AG04449 (cell line): Measurements from ENCODE around the gene KIAA0825.

ENCODE experiments used
- CTCF ChIA-PET: fragments of 350-600 bp; formaldehyde crosslinking; extraction: SDS; loops from one replicate; lab custom pipeline; 2021; ENCODE audit warnings: antibody characterized with exemption; lab: Yijun Ruan, JAX
- POLR2A ChIA-PET: fragments of 400-600, 350-600 bp; formaldehyde crosslinking; extraction: SDS; loops from one replicate; lab custom pipeline; 2020; ENCODE audit warnings: antibody characterized with exemption, inconsistent platforms; lab: Yijun Ruan, JAX
- DNase-seq: peaks from one replicate; pipeline ENCODE4 v3.0.0-alpha.2; 2010; ENCODE audit warnings: low read depth, low spot score
- H3K4me3 ChIP-seq: 2 replicates; pipeline ENCODE4 v1.5.1; 2011; ENCODE audit warnings: low read depth, mild to moderate bottlenecking, control low read depth, low read length
- TF ChIP-seq, protein P1 (sequence below): IDR thresholded peaks from one replicate; pipeline ENCODE4 v1.5.1; 2011; ENCODE audit warnings: mild to moderate bottlenecking, moderate library complexity, low read length, control low read depth, inconsistent platforms; ENCODE audit not compliant: insufficient read depth; ENCODE audit errors: missing control alignments

The KIAA0825 gene

GRCh38 chr5:94544031-94544650 lies 74.3 kb downstream of the KIAA0825 start:
- TF ChIP-seq, protein P1, sequence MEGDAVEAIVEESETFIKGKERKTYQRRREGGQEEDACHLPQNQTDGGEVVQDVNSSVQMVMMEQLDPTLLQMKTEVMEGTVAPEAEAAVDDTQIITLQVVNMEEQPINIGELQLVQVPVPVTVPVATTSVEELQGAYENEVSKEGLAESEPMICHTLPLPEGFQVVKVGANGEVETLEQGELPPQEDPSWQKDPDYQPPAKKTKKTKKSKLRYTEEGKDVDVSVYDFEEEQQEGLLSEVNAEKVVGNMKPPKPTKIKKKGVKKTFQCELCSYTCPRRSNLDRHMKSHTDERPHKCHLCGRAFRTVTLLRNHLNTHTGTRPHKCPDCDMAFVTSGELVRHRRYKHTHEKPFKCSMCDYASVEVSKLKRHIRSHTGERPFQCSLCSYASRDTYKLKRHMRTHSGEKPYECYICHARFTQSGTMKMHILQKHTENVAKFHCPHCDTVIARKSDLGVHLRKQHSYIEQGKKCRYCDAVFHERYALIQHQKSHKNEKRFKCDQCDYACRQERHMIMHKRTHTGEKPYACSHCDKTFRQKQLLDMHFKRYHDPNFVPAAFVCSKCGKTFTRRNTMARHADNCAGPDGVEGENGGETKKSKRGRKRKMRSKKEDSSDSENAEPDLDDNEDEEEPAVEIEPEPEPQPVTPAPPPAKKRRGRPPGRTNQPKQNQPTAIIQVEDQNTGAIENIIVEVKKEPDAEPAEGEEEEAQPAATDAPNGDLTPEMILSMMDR = no peak
- CTCF ChIA-PET = no interaction called here
- no peak for DNase-seq
- H3K4me3 ChIP-seq = no peak overlapping the region
- POLR2A ChIA-PET = no interaction called here

GRCh38 chr5:94540856-94541494 lies 77.4 kb downstream of the KIAA0825 start:
- no peak overlapping the region for H3K4me3 ChIP-seq
- DNase-seq = no peak
- TF ChIP-seq, protein P1 = no peak
- ChIA-PET CTCF (no interaction called here), POLR2A (no interaction called here)

DNA sequence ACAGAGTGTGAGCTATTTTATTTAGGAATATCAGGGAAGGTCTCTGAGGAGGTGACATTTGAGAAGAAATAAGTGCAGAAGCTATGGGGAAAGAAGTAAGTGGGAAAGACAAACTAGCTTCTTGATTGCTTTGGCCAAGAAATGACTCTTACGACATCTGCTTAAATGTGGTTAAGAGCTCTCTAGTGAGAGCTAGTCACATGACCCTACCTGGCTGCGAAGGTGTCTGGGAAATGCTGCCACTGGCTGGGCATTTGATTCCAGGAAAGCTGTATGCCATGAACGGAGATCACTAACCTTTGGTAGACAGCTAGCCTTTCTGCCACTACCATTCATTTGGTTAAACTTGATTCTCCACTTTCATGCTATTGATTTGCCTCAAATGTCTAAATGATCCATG lies 80.1 kb downstream of the KIAA0825 start:
- POLR2A ChIA-PET = no interaction called here

GRCh38 chr5:94526706-94527105 lies 91.7 kb downstream of the KIAA0825 start:
- no peak for DNase-seq
- ChIA-PET CTCF (interaction anchor here (0.9 kb wide), 1 partner anchor 11 kb away, joined by 3 read pairs; no protein-coding TSS in a partner anchor), POLR2A (no interaction called here)
- TF ChIP-seq, protein P1 = no peak
- H3K4me3 ChIP-seq = no peak overlapping the region

More for the DNA sequence above, 80.1 kb downstream of the KIAA0825 start:
- no peak for DNase-seq
- H3K4me3 ChIP-seq = no peak overlapping the region
- CTCF ChIA-PET = no interaction called here
- TF ChIP-seq, protein P1 = no peak

GRCh38 chr5:94524841-94525697 lies 93.3 kb downstream of the KIAA0825 start:
- ChIA-PET CTCF (interaction anchor here (0.7 to 2.9 kb wide), 6 partner anchors 10 to 212 kb away, joined by 3 to 42 read pairs (median 4); no protein-coding TSS in a partner anchor), POLR2A (no interaction called here)
- TF ChIP-seq, protein P1 = peak; percentile 39
- no peak for DNase-seq
- no peak overlapping the region for H3K4me3 ChIP-seq
